H9 (cell line): ENCODE results near the gene TIPARP. TPM values are rescaled to one million over a fixed set of nuclear protein-coding genes. Genes with fewer than 3 reads are reported as not detected.

Experiments used
- DNase-seq: peaks from one replicate; pipeline ENCODE4 v3.0.0-alpha.2; 2017
- H2AFZ ChIP-seq: one replicate; pipeline ENCODE4 v1.6.1; 2013; ENCODE audit warnings: mild to moderate bottlenecking, low read length, control low read depth, moderate library complexity
- H2AK5ac ChIP-seq: 2 replicates; pipeline ENCODE4 v1.6.1; 2013; ENCODE audit warnings: low read length, control low read depth, mixed read lengths; ENCODE audit not compliant: insufficient read length
- H2BK120ac ChIP-seq: one replicate; pipeline ENCODE4 v1.6.1; 2013; ENCODE audit warnings: low read depth, mild to moderate bottlenecking, low read length, control low read depth, inconsistent platforms; ENCODE audit not compliant: poor library complexity, severe bottlenecking
- H2BK12ac ChIP-seq: 2 replicates; pipeline ENCODE4 v1.6.1; 2013; ENCODE audit warnings: low read length, control low read depth, mixed read lengths, low read depth; ENCODE audit not compliant: insufficient read length
- H2BK15ac ChIP-seq: 2 replicates; pipeline ENCODE4 v1.6.1; 2013; ENCODE audit warnings: low read depth, low read length, control low read depth
- H2BK20ac ChIP-seq: one replicate; pipeline ENCODE4 v1.6.1; 2013; ENCODE audit warnings: low read depth, mild to moderate bottlenecking, low read length, control low read depth, inconsistent platforms; ENCODE audit not compliant: poor library complexity, severe bottlenecking
- H2BK5ac ChIP-seq: 2 replicates; pipeline ENCODE4 v1.6.1; 2013; ENCODE audit warnings: low read length, control low read depth, mixed read lengths; ENCODE audit not compliant: insufficient read length
- H3K14ac ChIP-seq: 2 replicates; pipeline ENCODE4 v1.6.1; 2013; ENCODE audit warnings: low read length, control low read depth; ENCODE audit not compliant: insufficient read depth
- H3K18ac ChIP-seq: 2 replicates; pipeline ENCODE4 v1.6.1; 2013; ENCODE audit warnings: low read depth, mild to moderate bottlenecking, mixed read lengths, low read length, control low read depth; ENCODE audit not compliant: insufficient read length
- H3K23ac ChIP-seq: 2 replicates; pipeline ENCODE4 v1.6.1; 2013; ENCODE audit warnings: low read length, control low read depth, mixed read lengths, low read depth; ENCODE audit not compliant: insufficient read length
- H3K23me2 ChIP-seq: 2 replicates; pipeline ENCODE4 v1.6.1; 2013; ENCODE audit warnings: low read depth, mild to moderate bottlenecking, mixed read lengths, low read length, control low read depth; ENCODE audit not compliant: insufficient read length, poor library complexity, severe bottlenecking
- H3K27ac ChIP-seq: 2 replicates; pipeline ENCODE4 v1.5.1; 2013; ENCODE audit warnings: low read length, control low read depth, mixed read lengths, low read depth; ENCODE audit not compliant: insufficient read length
- H3K27me3 ChIP-seq: 2 replicates; pipeline ENCODE4 v1.6.1; 2013; ENCODE audit warnings: low read length, control low read depth, inconsistent platforms; ENCODE audit not compliant: insufficient read depth
- H3K4ac ChIP-seq: 2 replicates; pipeline ENCODE4 v1.6.1; 2013; ENCODE audit warnings: low read depth, mild to moderate bottlenecking, control low read depth, inconsistent platforms, low read length, moderate library complexity
- H3K4me1 ChIP-seq: 2 replicates; pipeline ENCODE4 v1.6.1; 2013; ENCODE audit warnings: low read length, control low read depth, inconsistent platforms; ENCODE audit not compliant: insufficient read depth
- H3K4me2 ChIP-seq: 2 replicates; pipeline ENCODE4 v1.6.1; 2013; ENCODE audit warnings: low read length, control low read depth, mixed read lengths; ENCODE audit not compliant: insufficient read length, insufficient read depth
- H3K56ac ChIP-seq: 2 replicates; pipeline ENCODE4 v1.6.1; 2013; ENCODE audit warnings: low read depth, mild to moderate bottlenecking, mixed read lengths, low read length, control low read depth; ENCODE audit not compliant: insufficient read length
- H3K79me1 ChIP-seq: 2 replicates; pipeline ENCODE4 v1.6.1; 2013; ENCODE audit warnings: low read depth, mild to moderate bottlenecking, moderate library complexity, low read length, control low read depth, inconsistent platforms; ENCODE audit not compliant: insufficient read depth, poor library complexity, severe bottlenecking
- H3K79me2 ChIP-seq: 2 replicates; pipeline ENCODE4 v1.6.1; 2013; ENCODE audit warnings: low read length, control low read depth, inconsistent platforms; ENCODE audit not compliant: insufficient read depth
- H3K9ac ChIP-seq: 2 replicates; pipeline ENCODE4 v1.6.1; 2013; ENCODE audit warnings: low read length, control low read depth, mixed read lengths; ENCODE audit not compliant: insufficient read length; ENCODE audit errors: extremely low read depth
- H3K9me3 ChIP-seq: one replicate; pipeline ENCODE4 v1.6.1; 2013; ENCODE audit warnings: low read depth, low read length, inconsistent platforms; ENCODE audit not compliant: control insufficient read depth
- H3T11ph ChIP-seq: one replicate; pipeline ENCODE4 v1.6.1; 2013; ENCODE audit warnings: mild to moderate bottlenecking, low read length, control low read depth, inconsistent platforms
- H4K20me1 ChIP-seq: one replicate; pipeline ENCODE4 v1.6.1; 2013; ENCODE audit not compliant: control insufficient read depth, insufficient read length, insufficient read depth
- H4K5ac ChIP-seq: 2 replicates; pipeline ENCODE4 v1.6.1; 2013; ENCODE audit warnings: low read depth, mild to moderate bottlenecking, mixed read lengths, low read length, control low read depth; ENCODE audit not compliant: insufficient read length
- H4K8ac ChIP-seq: replicated peaks from 2 replicates; pipeline ENCODE4 v1.6.1; 2013; ENCODE audit warnings: low read length, control low read depth, mixed read lengths, low read depth; ENCODE audit not compliant: insufficient read length
- H4K91ac ChIP-seq: 2 replicates; pipeline ENCODE4 v1.6.1; 2013; ENCODE audit warnings: low read depth, mild to moderate bottlenecking, moderate library complexity, mixed read lengths, low read length, control low read depth; ENCODE audit not compliant: insufficient read length
- H3K27ac Mint-ChIP-seq, 3 experiments: 2 replicates in 2 of 3; 3 replicates in 1 of 3; pipeline ENCODE4 v1.8.0; 2020 to 2021; ENCODE audit warnings: mixed read lengths in 3 of 3, mild to moderate bottlenecking in 1 of 3, moderate library complexity in 1 of 3
- H3K27me3 Mint-ChIP-seq: 2 replicates; pipeline ENCODE4 v1.8.0; 2021; ENCODE audit warnings: low read depth, mild to moderate bottlenecking, moderate library complexity, mixed read lengths
- H3K36me3 Mint-ChIP-seq, 3 experiments: 2 replicates in 2 of 3; 3 replicates in 1 of 3; pipeline ENCODE4 v1.8.0; 2020 to 2021; ENCODE audit warnings: low read depth in 3 of 3, mixed read lengths in 3 of 3; ENCODE audit not compliant: insufficient read depth in 1 of 3
- H3K4me1 Mint-ChIP-seq, 2 experiments: 2 replicates each; pipeline ENCODE4 v1.8.0; 2020; ENCODE audit warnings: mixed read lengths in 2 of 2
- H3K4me3 Mint-ChIP-seq, 2 experiments: 2 replicates in 1 of 2; 3 replicates in 1 of 2; pipeline ENCODE4 v1.8.0; 2020 to 2021; ENCODE audit warnings: mild to moderate bottlenecking in 2 of 2, mixed read lengths in 2 of 2, moderate library complexity in 1 of 2
- H3K9me3 Mint-ChIP-seq, 2 experiments: 2 replicates in 1 of 2; 3 replicates in 1 of 2; pipeline ENCODE4 v1.8.0; 2020; ENCODE audit warnings: mild to moderate bottlenecking in 2 of 2, mixed read lengths in 2 of 2, moderate library complexity in 1 of 2
- WGBS: extraction: QIAGEN DNeasy Blood & Tissue Kit; methylation state at CpG from one replicate; pipeline ENCODE4 v1.1.7; 2013; ENCODE audit warnings: missing lambda C conversion rate, low lambda C conversion rate, mixed read lengths; ENCODE audit not compliant: insufficient read length; ENCODE audit errors: extremely low coverage; 5-methylcytosine and 5-hydroxymethylcytosine counted together
- total RNA-seq: library from RNA; stranded (reverse); gene quantifications from 2 replicates; pipeline ENCODE4 v1.2.1, GENCODE V29; 2021
- TF ChIP-seq, protein P1 (sequence below): fragments of 200-600 bp; sonication (generic); conservative IDR thresholded peaks from 3 replicates; pipeline ENCODE4 v1.8.0; 2021; ENCODE audit warnings: antibody characterized with exemption, mild to moderate bottlenecking

Gene TIPARP
- total RNA-seq, 1 experiment from 2014 or later, result 5.9 TPM

DNA sequence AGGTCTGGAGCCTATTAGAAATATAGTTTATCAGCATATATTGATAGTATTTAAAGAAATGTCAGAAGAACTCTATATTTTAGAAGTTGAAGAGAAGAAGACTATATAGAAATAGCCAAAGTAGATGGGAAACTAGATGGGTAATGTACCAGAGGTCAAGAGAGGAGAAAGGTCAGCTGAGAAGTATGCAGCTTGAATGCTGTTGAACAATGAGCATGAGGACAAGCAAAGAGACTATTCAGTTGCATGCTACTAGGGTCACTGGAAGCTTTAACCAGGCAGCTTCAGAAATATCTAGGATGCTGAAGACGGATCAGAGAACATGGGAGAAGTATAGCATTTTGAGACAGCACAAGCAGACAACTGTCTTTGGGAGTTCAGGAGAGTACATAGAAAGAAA, 19.6 kb upstream of the TIPARP start:
- H4K8ac ChIP-seq, result no peak overlapping the region
- no peak overlapping the region for H3K14ac ChIP-seq
- H3K27ac ChIP-seq, result no peak overlapping the region
- no peak overlapping the region for H3K9ac ChIP-seq
- no peak overlapping the region for H2BK20ac ChIP-seq
- H4K20me1 ChIP-seq, result no peaks in the 10 kb centered on the region
- H3K79me1 ChIP-seq, result no peaks in the 10 kb centered on the region
- H3K27me3 ChIP-seq, result no peaks in the 10 kb centered on the region
- H3K9me3 Mint-ChIP-seq, result no peaks in the 10 kb centered on the region
- no peak overlapping the region for H3K4me3 Mint-ChIP-seq
- TF ChIP-seq, protein P1, sequence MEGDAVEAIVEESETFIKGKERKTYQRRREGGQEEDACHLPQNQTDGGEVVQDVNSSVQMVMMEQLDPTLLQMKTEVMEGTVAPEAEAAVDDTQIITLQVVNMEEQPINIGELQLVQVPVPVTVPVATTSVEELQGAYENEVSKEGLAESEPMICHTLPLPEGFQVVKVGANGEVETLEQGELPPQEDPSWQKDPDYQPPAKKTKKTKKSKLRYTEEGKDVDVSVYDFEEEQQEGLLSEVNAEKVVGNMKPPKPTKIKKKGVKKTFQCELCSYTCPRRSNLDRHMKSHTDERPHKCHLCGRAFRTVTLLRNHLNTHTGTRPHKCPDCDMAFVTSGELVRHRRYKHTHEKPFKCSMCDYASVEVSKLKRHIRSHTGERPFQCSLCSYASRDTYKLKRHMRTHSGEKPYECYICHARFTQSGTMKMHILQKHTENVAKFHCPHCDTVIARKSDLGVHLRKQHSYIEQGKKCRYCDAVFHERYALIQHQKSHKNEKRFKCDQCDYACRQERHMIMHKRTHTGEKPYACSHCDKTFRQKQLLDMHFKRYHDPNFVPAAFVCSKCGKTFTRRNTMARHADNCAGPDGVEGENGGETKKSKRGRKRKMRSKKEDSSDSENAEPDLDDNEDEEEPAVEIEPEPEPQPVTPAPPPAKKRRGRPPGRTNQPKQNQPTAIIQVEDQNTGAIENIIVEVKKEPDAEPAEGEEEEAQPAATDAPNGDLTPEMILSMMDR, result no peak
- no peaks in the 10 kb centered on the region for H3K36me3 Mint-ChIP-seq
- no peak overlapping the region for H3K4me2 ChIP-seq
- H3K27ac Mint-ChIP-seq, result no peak overlapping the region
- no peak overlapping the region for H2BK15ac ChIP-seq
- H3K23me2 ChIP-seq, result no peaks in the 10 kb centered on the region
- H3K4me1 ChIP-seq, result no peaks in the 10 kb centered on the region
- H3K23ac ChIP-seq, result no peak overlapping the region
- no peak overlapping the region for H4K5ac ChIP-seq
- H2BK5ac ChIP-seq, result no peak overlapping the region
- no peak overlapping the region for H3K4ac ChIP-seq
- no peak overlapping the region for H2BK120ac ChIP-seq
- no peaks in the 10 kb centered on the region for H3K27me3 Mint-ChIP-seq
- H3K9me3 ChIP-seq, result no peaks in the 10 kb centered on the region
- H3K4me1 Mint-ChIP-seq, result no peaks in the 10 kb centered on the region; a peak in 1 of 4 replicates
- H3T11ph ChIP-seq, result no peak overlapping the region
- H2AFZ ChIP-seq, result no peak overlapping the region
- H2AK5ac ChIP-seq, result no peak overlapping the region
- H3K18ac ChIP-seq, result no peak overlapping the region
- H4K91ac ChIP-seq, result no peak overlapping the region
- no peaks in the 10 kb centered on the region for H3K79me2 ChIP-seq
- no peak overlapping the region for H2BK12ac ChIP-seq
- WGBS, result no CpG with 5 or more reads among the region's 1 CpG
- H3K56ac ChIP-seq, result no peak overlapping the region
- DNase-seq, result no peak
